Measurements from ENCODE around the gene PLD3.

GRCh38 chr19:40360020-40360707, 11.7 kb downstream of the PLD3 start:
- TF ChIP-seq, protein P1, sequence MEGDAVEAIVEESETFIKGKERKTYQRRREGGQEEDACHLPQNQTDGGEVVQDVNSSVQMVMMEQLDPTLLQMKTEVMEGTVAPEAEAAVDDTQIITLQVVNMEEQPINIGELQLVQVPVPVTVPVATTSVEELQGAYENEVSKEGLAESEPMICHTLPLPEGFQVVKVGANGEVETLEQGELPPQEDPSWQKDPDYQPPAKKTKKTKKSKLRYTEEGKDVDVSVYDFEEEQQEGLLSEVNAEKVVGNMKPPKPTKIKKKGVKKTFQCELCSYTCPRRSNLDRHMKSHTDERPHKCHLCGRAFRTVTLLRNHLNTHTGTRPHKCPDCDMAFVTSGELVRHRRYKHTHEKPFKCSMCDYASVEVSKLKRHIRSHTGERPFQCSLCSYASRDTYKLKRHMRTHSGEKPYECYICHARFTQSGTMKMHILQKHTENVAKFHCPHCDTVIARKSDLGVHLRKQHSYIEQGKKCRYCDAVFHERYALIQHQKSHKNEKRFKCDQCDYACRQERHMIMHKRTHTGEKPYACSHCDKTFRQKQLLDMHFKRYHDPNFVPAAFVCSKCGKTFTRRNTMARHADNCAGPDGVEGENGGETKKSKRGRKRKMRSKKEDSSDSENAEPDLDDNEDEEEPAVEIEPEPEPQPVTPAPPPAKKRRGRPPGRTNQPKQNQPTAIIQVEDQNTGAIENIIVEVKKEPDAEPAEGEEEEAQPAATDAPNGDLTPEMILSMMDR (IDR thresholded peaks at IDR 0.05; ENCODE audit: low read length) = no peak
- no peak for TF ChIP-seq EZH2 (IDR thresholded peaks at IDR 0.05; ENCODE audit: borderline replicate concordance, low read length)
